SK-N-DZ (cell line): ENCODE measurements around the gene GNG12.

ENCODE experiments used
- small RNA-seq, 2 experiments: library from RNA; depleted of rRNA; stranded (forward); fragments of <200 nt; gene quantifications; one replicate each; pipeline ENCODE3, GENCODE V24; 2014

The GNG12 gene

Small RNAs within 50 kb of the gene (small RNA-seq; reads per million reads assigned to genes)
- gene RN7SL392P = 0 reads per million in 2 experiments
- gene RNU7-80P = 0 reads per million in 2 experiments
